LNCaP clone FGC (cell line): ENCODE measurements around the gene UNC45B.
"Not testable (repeated sequence)": the region's sequence is repeated elsewhere in the genome, so short reads cannot be mapped to it uniquely, and the experiment has no call there.

Experiments used
- DNase-seq: peaks from one replicate; pipeline ENCODE4 v3.0.0-alpha.2; 2011; ENCODE audit warnings: low read depth
- H3K4me3 ChIP-seq: 2 replicates; pipeline ENCODE4 v1.5.1; 2011; ENCODE audit warnings: mild to moderate bottlenecking, low read depth, low read length, control low read depth
- CTCF ChIP-seq: IDR thresholded peaks from 2 replicates; pipeline ENCODE4 v1.5.1; 2012; ENCODE audit warnings: mild to moderate bottlenecking; ENCODE audit not compliant: control insufficient read depth, insufficient read depth; ENCODE audit errors: extremely low read depth

The UNC45B gene

DNA sequence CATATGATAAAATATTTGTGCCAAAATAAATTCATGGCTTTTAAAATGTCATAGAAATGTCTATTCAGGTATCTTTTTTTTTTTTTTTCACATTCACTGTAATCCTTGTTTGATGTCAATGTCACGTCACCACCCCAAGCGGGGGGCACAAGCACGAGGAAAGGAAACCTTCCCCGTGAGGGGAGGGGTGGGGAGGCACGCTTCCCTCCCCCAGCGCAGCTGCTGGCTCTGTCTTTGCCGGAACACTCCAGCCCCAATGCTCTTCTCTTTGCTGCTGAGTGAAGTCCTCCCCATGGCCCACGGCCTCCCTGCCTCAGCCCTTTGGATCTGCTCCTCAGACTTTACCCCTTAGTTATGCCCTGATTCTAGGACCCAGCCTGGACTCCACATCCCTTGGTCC, 45.1 kb downstream of the UNC45B start:
- no peak overlapping the region for H3K4me3 ChIP-seq
- DNase-seq, result no peak
- no peak for TF ChIP-seq CTCF

- not testable (repeated sequence) for H3K4me3 ChIP-seq, DNase-seq
These were observed 46.4 kb downstream of the UNC45B start, which contains the start of gene SLC35G3 for GRCh38 chr17:35194001-35194400. SLC35G3 (minus strand) TSS chr17:35194393; CDS start chr17:35194307, 86 bp downstream.

DNA sequence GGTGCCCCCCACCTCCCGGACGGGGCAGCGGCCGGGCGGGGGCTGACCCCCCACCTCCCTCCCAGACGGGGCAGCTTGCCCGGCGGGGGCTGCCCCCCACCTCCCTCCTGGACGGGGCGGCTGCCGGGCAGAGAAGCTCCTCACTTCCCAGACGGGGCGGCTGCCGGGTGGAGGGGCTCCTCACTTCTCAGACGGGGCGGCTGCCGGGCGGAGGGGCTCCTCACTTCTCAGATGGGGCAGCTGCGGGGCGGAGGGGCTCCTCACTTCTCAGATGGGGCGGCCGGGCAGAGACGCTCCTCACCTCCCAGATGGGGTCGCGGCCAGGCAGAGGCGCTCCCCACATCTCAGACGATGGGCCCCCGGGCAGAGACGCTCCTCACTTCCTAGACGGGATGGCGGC, 47.4 kb downstream of the UNC45B start:
- DNase-seq, H3K4me3 ChIP-seq: not testable (repeated sequence)

DNA sequence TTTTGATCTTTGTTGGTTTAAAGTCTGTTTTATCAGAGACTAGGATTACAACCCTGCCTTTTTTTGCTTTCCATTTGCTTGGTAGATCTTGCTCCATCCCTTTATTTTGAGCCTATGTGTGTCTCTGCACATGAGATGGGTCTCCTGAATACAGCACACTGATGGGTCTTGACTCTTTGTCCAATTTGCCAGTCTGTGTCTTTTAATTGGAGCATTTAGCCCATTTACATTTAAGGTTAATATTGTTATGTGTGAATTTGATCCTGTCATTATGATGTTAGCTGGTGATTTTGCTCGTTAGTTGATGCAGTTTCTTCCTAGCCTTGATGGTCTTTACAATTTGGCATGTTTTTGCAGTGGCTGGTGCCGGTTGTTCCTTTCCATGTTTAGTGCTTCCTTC, 55.0 kb downstream of the UNC45B start:
- DNase-seq, H3K4me3 ChIP-seq: not testable (repeated sequence)

DNA sequence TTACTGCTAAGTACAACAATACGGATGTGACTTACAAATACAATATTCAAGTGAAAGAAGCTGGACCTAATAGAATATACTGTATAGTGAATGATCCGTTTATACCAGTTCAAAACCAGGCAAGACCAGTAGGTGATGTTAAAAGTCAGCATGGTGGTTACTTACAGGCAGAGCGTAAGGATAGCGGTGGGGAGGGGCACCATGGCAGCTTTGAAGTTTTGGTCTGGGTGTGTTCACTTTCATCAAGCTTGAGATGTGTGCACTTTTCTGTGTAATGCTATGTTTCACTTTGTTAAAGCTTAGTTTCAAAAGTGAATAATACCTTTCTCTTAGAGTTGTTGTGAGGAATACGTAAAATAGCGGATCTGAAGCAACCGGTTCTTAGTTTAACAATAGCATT, 63.1 kb downstream of the UNC45B start:
- H3K4me3 ChIP-seq, result no peak overlapping the region
- DNase-seq, result no peak
- no peak for TF ChIP-seq CTCF

DNA sequence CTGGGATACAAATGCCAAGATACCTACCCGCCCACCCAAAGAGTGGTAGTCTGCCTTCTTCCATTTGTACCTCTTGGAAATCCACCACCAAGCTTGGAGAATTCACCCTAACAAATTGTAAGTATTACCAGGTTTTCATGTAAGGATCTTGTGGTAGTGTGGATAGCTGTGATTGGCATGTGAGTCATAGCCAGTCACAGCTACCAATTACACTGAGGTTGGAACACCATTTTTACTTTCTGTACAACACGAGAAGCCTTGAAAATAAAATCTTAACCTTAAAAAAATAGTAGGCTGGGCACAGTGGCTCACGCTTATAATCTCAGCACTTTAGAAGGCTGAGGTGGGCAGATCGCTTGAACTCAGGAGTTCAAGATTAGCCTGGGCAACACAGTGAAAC, 65.1 kb downstream of the UNC45B start:
- H3K4me3 ChIP-seq, result no peak overlapping the region
- DNase-seq, result no peak
- TF ChIP-seq CTCF, result no peak

- TF ChIP-seq CTCF, result no peak
- no peak overlapping the region for H3K4me3 ChIP-seq
- no peak for DNase-seq
These were observed 65.9 kb downstream of the UNC45B start for GRCh38 chr17:35213412-35213940.

DNA sequence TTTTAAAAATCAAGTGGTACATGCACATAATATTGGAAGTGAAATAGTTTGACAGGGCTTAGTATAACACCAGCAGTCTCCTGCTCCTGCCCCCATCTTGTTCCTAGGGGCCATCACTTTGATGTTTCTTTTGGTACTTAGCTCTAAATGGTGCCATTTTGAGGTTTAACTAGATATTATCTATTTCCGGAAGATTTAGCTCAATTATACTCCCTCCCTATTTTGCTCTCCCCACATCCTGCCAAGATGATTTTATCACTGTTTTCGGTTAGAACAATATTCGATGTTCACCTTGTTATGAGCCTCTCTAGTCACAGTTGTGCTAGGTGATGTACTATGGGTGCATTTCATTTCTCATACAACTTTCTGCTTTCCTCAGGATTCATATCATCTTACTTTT, 66.6 kb downstream of the UNC45B start:
- H3K4me3 ChIP-seq, result no peak overlapping the region
- TF ChIP-seq CTCF, result no peak
- DNase-seq, result no peak
